H54 (cell line): ENCODE data around the gene IER5.

ENCODE experiments used
- DNase-seq: peaks from one replicate; pipeline ENCODE4 v3.0.0; 2011; ENCODE audit warnings: low spot score, mixed read lengths; ENCODE audit not compliant: insufficient read length
- FAIRE-seq: peaks from 3 replicates; lab custom pipeline; 2011; peaks lifted over from hg19 to GRCh38; lab: Jason Lieb, UNC
- POLR2A ChIP-seq: IDR thresholded peaks from 2 replicates; pipeline ENCODE4 v1.6.1; 2011; ENCODE audit warnings: low read depth, mild to moderate bottlenecking, low read length

IER5 gene

DNA sequence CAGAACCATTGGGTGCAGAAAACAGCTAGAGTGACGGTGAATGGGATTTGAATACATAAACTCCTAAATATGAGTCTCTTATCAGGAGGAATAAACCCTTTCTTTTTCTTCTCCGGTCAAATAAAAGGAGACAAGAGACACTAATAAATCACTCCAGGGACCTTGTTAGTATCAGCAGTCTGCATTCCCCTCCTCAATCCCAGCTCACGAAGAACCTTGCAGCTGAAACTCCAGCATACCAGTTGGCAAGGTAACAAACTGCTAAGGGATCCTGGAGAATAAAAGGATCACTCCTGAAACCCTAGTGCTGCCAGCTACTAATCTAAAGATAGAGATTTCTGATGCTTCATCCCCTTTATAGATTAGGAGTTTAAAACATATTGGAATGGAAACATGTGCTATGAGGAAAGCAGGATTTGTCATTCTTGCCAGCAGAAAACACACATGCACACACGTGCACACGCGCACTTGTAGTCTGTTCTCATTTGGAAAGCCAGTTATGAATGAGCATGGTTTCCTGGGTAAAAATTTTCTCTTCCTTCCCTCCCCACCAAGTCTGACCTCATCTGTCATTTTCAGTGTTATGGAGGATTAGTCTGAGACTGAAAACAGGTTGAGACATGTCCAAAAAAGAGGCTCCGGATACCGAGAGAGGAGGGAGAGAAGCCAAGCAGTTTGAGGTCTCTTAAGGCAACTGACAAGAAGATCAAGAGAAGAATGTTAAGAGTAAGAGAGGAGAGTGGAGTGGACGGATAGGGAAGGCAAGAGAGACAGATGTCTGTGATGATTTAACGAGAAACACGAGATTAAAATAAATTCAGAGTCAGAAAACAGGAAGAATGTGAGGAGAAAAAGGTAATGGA is 10.9 kb downstream of the IER5 start:
- no peak for DNase-seq
- no peak for TF ChIP-seq POLR2A
- FAIRE-seq = no peak

DNA sequence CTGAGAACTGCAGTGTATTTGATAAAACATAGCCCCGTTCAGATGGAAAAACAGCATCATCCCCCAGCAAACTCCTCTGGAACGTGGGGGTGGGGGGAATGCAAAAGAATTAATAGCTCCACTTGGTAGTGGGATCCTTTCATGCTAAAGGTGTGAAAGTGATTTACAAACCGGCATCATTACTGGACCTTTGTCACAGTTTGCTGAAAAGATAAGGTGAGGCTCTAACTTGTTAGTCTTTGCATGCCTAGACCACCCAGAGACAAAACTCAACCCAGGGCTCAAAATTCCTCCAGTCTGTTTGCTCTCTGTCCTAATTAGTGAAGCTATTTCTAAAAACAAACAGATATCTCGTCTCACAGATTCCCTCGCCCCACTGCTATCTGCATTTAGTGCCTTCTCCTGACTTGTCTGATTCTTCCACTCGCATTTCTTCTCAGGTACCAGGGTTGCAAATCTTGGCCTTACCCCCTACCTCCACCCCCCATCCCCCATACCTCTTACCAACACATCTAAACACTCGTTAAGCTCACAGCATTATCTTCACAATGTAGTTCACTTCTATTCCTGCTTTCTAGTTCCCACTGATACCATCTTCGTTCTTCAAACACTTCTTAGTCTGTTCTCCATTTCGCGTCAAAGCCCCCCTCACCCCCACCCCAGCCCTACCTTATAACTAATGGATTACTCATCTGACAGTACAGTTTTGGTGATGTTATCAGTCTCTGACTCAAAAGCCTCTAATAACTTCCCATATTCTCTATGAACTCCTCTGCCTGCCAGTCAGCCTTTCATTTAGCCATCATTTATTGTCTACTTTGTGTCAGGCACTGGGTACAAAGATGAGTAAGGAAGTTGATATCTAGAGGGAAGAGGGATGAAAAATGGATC is 11.8 kb downstream of the IER5 start:
- no peak for DNase-seq
- no peak for TF ChIP-seq POLR2A
- no peak for FAIRE-seq

DNA sequence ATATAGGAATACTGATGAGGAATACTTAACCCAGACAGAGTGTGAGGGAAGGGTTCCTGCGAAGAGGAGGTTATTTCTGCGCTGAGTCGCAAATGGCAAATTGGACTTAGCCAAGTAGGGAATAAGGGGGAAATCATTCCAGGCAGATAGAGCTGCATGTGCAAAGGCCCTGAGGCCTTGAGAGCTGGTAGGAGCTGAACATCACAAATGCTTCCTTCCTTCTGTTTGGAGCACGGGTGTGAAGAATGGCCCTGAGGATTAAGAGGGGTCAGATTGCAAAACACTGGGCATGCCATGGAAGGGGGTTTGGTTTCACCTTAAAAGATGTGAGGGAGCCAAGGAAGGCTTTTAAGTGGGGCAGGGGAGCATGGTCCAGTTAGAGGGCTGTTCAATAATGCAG is 12.4 kb downstream of the IER5 start:
- FAIRE-seq = no peak
- TF ChIP-seq POLR2A = 0 out of 2 replicates have a peak, but pooled peaks have one; percentile 14
- DNase-seq = no peak

DNA sequence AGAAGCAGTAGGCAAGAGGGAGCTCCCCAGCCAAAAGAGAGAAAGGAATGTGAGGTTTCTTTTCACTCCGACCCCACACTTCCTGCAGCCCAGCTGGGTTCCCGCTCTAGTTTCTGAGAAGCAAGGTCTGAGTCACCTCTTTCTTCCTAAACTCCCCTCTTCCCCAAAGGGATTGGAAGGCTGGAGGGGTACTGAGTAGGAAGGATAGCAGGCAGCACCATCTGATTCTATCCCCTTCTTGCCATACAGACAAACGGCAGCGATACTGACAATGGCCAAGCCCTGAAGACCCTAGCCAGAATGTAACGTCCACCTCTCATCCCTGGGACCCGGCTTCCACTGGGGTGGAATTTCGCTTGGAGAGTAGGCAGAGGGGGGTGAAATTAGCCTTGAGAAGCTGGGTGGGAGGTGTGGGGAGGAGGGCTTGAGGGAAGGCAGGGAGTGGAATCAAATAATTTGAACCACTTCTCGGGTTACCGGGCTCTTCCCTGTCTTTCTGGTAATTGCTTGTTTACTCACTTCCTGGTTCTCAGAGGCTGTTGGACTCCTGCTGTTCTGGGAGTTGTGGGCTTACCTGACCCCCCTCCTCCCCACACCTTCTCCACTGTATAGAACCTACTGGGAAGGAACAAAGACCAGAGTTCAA is 13.2 kb downstream of the IER5 start:
- TF ChIP-seq POLR2A = no peak
- DNase-seq (peak; percentile 85), FAIRE-seq (no peak)

DNA sequence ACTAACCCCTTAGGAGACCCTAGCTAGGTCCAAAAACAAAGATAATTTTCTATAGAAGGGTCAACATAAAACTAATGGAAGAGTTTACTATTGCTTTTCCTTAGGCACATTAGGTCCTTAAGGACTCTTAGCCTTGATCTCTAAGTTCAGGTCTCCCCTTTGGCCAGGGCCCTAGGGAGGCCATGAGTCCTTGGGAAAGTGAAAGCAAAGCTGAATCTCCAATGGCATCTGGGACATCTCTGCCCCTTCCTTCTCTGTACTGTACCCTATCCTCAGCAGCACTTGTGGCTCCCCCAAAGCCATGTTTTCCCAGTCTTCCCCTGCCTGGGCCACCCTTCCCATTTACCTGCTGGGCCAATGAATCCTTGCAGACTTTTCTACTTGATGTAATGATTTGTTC is 14.3 kb downstream of the IER5 start:
- no peak for TF ChIP-seq POLR2A
- DNase-seq (no peak), FAIRE-seq (no peak)

DNA sequence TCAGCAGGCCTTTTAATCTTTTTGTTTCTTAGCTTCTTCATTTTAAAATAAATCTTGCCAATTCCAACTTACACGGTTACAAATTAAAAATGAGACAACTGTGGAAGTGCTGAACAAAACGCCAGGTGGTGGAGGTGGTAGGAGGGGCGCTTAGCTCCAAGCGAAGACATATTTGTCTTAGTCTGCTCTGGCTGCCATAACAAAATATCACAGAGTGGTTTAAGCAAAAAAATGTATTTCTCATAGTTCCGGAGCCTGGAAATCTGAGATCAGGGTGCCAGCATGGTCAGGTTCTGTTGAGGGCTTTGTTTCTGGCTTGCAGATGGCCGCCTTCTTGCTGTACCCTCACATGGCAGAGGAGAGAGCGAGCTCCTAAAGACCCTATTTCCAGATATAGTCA is 14.9 kb downstream of the IER5 start:
- DNase-seq = no peak
- FAIRE-seq = no peak
- no peak for TF ChIP-seq POLR2A

DNA sequence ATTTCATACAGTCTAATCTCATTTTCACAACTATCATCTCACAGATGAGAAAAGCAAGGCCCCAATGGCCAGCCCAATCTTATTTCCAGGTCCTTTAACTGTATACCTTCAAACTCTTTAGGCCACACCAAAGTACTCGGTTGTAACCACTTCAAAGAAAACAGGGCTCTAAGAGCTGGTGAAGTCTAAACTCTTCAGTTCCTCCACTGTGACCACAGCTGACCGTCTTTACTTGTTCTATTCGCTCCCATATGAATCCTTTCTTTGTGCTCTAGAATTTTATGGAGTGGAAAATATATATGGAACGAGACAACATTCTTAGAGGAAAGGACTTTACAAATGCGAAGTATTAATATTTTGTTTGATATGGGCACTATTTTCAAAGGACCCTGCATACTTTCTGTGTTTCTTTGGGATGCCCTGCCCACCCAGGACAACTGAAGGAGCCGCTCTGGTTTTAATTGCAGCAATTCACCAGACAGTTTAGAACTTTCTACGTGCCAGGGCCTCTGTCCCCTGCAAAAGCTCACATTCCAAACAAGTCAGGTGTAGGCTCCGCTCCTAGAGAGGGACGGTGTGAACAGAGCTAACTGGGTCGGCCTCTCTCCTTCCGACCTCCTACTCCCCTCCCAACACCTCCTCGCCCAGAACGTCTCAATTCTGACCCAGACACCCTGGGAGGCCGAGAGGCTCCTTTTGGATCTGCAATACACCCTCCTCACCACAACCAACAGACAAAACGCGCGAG is 15.7 kb downstream of the IER5 start:
- DNase-seq = no peak

DNA sequence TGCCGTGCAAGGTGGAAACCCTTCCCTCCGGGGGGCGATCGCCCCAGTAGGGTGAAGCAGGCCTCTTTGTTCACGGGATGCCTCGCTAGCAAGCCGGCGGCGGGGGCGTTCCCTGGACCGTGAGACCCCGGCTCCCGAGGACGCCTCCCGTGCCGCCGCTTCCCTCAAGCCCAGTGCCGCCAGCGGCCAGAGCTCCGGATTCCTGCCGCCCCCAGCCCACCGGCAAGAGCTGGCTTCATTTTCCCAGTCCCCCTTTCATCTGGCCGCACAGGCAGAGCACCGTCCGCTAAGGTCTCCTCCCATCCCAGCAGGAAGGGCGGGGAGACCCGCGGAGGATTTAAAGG is 16.3 kb downstream of the IER5 start:
- DNase-seq (no peak), FAIRE-seq (no peak)
- no peak; the same call in 1 of the 2 replicates for TF ChIP-seq POLR2A

More for the DNA sequence above, 15.7 kb downstream of the IER5 start:
- no peak for TF ChIP-seq POLR2A
- no peak for FAIRE-seq

DNA sequence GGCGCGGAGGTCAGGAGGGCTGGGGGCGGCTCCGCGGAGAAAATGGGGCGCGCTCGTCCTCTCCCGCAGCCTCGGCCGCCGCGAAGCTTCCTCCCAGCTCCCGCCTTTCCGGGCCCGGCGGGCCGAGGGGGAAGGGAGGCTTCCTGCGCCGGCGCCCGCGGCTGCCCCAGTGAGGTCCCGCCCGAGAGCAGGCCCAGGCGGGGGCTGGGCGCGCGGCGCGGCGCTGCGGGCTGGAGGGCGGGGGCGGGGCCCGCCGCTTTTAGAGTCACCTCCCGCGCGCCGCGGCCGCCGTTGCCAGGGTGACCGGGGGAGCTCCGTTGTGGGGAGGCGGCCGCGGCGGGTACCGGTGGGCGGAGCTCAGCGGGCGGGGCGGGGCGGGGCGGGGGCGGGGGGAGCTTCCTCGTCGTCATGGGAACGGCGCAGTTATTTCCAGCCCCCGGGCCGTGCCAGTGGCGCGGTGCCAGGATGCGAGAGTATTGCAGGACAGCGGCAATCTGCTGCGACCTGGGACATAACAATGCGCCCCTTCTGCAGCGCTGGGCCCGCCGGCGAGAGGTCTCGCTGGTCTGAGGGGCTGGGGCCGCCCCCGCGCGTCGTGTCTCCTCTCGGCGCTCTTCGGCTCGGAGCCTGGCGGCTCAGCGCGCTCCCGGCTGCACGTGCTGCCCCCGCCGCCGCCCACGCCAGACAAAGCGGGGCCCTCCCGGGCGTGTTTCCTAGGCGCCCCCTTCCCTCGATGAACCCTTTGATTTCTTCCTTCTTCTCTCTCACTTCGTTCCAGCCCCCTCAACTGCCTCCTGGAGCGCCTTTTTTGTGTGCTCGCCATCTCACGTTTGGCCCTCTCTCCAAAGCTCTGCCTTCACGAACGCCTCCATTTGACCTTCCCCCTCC is 16.9 kb downstream of the IER5 start:
- FAIRE-seq (no peak), DNase-seq (peak; percentile 84)
- peak; percentile 69; the same call in 1 of the 2 replicates for TF ChIP-seq POLR2A

DNA sequence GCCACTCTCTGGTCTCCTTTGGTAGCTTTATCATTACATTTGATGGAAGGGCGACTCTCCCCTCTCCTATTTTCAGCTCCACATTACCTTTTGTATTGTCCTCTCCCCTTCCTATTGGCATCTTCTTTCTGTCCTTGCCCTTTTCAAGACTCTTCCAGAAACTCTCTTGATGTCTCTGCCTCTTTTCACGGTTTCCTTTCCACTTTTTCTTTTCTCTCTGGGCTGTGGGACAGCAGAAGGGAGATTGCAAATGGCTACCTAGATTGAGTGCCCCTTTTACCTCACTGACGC is 17.5 kb downstream of the IER5 start:
- no peak for FAIRE-seq
- no peak for DNase-seq
- no peak for TF ChIP-seq POLR2A

DNA sequence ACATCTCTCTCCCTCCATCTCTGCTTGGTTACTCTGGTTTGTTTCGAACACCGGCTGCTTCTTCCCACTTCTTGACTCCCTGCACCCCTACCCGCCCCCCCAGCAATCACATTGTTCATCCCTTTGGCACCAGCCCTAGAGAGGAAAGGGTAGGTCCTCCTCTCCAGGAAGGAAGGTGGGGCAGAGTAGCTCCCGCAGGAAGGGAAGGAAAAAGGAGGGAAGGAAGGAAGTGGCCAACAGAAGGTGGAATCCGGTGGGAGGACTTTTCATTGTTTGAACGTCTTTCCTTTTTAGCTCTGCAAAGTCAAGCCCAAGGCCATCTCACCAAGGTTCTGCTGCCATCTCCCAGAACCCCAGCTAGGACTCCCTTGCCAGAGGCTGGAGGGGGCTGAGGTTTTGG is 18.0 kb downstream of the IER5 start:
- FAIRE-seq (no peak), DNase-seq (no peak)
- no peak for TF ChIP-seq POLR2A

DNA sequence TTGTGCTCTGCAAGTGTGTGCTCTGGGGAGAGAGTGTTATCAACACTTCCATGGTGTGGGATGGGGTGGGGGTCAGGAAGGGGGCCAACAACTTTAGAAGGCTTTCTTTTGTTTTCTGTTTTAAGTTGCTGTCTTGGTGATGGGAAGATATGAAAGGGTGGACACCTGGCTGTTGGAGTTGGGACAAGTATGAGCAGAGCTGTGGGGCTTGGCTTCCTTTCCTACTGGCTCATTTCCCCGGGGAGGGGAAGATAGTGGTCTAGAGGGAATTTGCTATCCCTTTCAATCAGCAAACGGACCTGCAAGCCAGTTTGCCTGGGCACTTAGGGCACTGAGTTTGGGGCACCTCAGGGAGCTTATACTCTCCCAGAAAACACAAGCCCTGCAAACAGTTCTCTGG is 19.2 kb downstream of the IER5 start:
- no peak for TF ChIP-seq POLR2A
- no peak for FAIRE-seq

More for the DNA sequence above, 19.2 kb downstream of the IER5 start:
- DNase-seq = no peak
